Endothelial cell of umbilical vein (primary cell): ENCODE results near the gene LMO4.

Experiments used
- CTCF ChIP-seq, 2 donors: IDR thresholded peaks; 1 replicate in 1 of 2; 2 replicates in 1 of 2; pipeline ENCODE4 v1.5.1; 2011; ENCODE audit warnings: low read length in 2 of 2, mild to moderate bottlenecking in 2 of 2, moderate library complexity in 2 of 2, control low read depth in 1 of 2, inconsistent platforms in 1 of 2, low read depth in 1 of 2; ENCODE audit not compliant: insufficient read depth in 1 of 2; ENCODE audit errors: extremely low read depth in 1 of 2
- POLR2A ChIP-seq: IDR thresholded peaks from 2 replicates; pipeline ENCODE4 v1.6.1; 2012; ENCODE audit warnings: low read depth, mild to moderate bottlenecking, control low read depth, low read length
- POLR2AphosphoS5 ChIP-seq: IDR thresholded peaks from 2 replicates; pipeline ENCODE4 v1.6.1; 2012; ENCODE audit warnings: low read depth, mild to moderate bottlenecking, control low read depth, low read length, moderate library complexity; ENCODE audit not compliant: insufficient read depth

- TF ChIP-seq CTCF (IDR thresholded peaks at IDR 0.05; ENCODE audit: extremely low read depth in 1 of 2, insufficient read depth in 1 of 2, low read depth in 1 of 2, low read length in 2 of 2) (no peak), POLR2A (no peak), POLR2AphosphoS5 (no peak)
Observed at GRCh38 chr1:87329526-87330056, 911 bp downstream of the LMO4 start.
